Tibial artery (tissue), 4 donors: ENCODE results near the gene SDHA.
A peak's percentile ranks its signal among the peaks of the same experiment; 100 is the strongest.
"Not testable (repeated sequence)": the region's sequence is repeated elsewhere in the genome, so short reads cannot be mapped to it uniquely, and the experiment has no call there.

Experiments used
- DNase-seq, 2 donors: peaks; one replicate each; pipeline ENCODE4 v3.0.0-alpha.2; 2019
- H3K27ac ChIP-seq, 2 donors: fragments of 200-600 bp; sonication (generic) in 1 of 2; 1 replicate in 1 of 2; 2 replicates in 1 of 2; pipeline ENCODE4 v1.5.1; 2018 to 2019; ENCODE audit warnings: mild to moderate bottlenecking in 1 of 2
- H3K27me3 ChIP-seq, 2 donors: fragments of 200-600 bp; sonication (generic) in 1 of 2; one replicate each; pipeline versions ENCODE4 v1.5.1 to v1.6.0; 2016 to 2019
- H3K36me3 ChIP-seq, 3 donors: fragments of 200-600 bp; sonication (generic) in 2 of 3; one replicate each; pipeline ENCODE4 v1.5.1; 2016 to 2019; ENCODE audit warnings: mild to moderate bottlenecking in 2 of 3
- H3K4me1 ChIP-seq, 4 donors: fragments of 200-600 bp; sonication (generic) in 2 of 4; 1 replicate in 3 of 4; 2 replicates in 1 of 4; pipeline ENCODE4 v1.5.1; 2016 to 2019
- H3K4me3 ChIP-seq, 2 donors: fragments of 200-600 bp; sonication (generic) in 1 of 2; 1 replicate in 1 of 2; 2 replicates in 1 of 2; pipeline ENCODE4 v1.5.1; 2018 to 2019; ENCODE audit warnings: mild to moderate bottlenecking in 2 of 2
- H3K9me3 ChIP-seq, 3 donors: fragments of 200-600 bp; sonication (generic) in 1 of 3; one replicate each; pipeline ENCODE4 v1.5.1; 2016 to 2019
- intact Hi-C: fragments of 100-400 bp; cut with DNase I; formaldehyde crosslinking; loops from one replicate; pipeline ENCODE4 v1.15.0; 2023; ENCODE audit warnings: low total_unique reads
- TF ChIP-seq, protein P1 (sequence below), 2 experiments: fragments of 200-600 bp in 1 of 2; fragments of 450-650 bp in 1 of 2; IDR thresholded peaks; one replicate each; pipeline ENCODE4 v1.5.1; 2017 to 2019; ENCODE audit warnings: antibody characterized with exemption in 2 of 2, mild to moderate bottlenecking in 1 of 2, moderate library complexity in 1 of 2

SDHA gene

DNA sequence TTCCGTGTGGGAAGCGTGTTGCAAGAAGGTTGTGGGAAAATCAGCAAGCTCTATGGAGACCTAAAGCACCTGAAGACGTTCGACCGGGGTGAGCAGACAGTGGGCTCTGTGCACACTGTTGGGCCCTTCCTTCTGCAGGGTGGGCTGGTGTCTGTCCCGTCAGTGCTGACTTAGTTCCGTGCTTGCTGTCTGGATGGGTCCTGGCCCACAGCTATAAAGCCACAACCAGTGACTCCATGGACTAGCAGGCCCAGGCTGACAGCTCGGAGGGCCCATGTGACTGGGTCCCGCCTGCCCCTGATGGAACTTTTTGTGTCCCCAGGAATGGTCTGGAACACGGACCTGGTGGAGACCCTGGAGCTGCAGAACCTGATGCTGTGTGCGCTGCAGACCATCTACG is 32.9 kb downstream of the SDHA start:
- H3K4me3 ChIP-seq, H3K27me3 ChIP-seq, DNase-seq, intact Hi-C loops, H3K27ac ChIP-seq, H3K4me1 ChIP-seq, H3K9me3 ChIP-seq: not testable (repeated sequence)
- H3K36me3 ChIP-seq: peaks cover 44 to 88% (median 72%) of the 10 kb centered on the region in 3 donors

DNA sequence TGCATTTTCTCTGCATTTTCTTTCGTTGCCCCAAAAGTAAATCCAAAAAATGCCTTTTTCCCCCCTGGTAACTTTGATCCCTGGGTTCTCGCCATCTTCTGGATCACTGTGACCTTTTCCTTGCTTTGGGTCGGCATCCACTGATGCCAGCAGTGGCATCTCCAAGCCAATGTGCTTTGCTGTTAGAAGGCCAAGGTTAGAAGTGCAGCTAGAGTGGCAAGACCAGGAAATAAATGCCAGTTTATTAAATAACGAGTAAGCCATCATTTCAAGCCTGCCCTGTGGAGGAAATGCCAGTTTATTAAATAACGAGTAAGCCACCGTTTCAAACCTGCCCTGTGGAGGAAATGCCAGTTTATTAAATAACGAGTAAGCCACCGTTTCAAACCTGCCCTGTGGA is 33.4 kb downstream of the SDHA start:
- H3K27me3 ChIP-seq, DNase-seq, H3K4me1 ChIP-seq, H3K9me3 ChIP-seq, H3K27ac ChIP-seq, H3K4me3 ChIP-seq, intact Hi-C loops: not testable (repeated sequence)
- H3K36me3 ChIP-seq: peaks cover 49 to 91% (median 73%) of the 10 kb centered on the region in 3 donors

DNA sequence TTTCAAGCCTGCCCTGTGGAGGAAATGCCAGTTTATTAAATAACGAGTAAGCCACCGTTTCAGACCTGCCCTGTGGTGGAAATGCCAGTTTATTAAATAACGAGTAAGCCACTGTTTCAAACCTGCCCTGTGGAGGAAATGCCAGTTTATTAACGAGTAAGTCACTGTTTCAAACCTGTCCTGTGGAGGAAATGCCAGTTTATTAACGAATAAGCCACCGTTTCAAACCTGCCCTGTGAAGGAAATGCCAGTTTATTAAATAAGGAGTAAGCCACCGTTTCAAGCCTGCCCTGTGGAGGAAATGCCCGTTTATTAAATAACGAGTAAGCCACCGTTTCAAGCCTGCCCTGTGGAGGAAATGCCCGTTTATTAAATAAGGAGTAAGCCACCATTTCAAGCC is 33.9 kb downstream of the SDHA start:
- intact Hi-C loops, H3K4me1 ChIP-seq, H3K9me3 ChIP-seq, H3K27me3 ChIP-seq, H3K27ac ChIP-seq, H3K4me3 ChIP-seq, DNase-seq: not testable (repeated sequence)
- peaks cover 53 to 95% (median 78%) of the 10 kb centered on the region in 3 donors for H3K36me3 ChIP-seq

DNA sequence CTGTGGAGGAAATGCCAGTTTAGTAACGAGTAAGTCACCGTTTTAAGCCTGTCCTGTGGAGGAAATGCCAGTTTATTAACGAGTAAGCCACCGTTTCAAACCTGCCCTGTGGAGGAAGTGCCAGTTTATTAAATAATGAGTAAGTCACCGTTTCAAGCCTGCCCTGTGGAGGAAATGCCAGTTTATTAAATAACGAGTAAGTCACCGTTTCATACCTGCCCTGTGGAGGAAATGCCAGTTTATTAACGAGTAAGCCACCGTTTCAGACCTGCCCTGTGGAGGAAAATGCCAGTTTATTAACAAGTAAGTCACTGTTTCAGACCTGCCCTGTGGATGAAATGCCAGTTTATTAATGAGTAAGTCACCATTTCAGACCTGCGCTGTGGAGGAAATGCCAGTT is 34.4 kb downstream of the SDHA start:
- intact Hi-C loops: no loop called here
- peaks cover 56 to 95% (median 80%) of the 10 kb centered on the region in 3 donors for H3K36me3 ChIP-seq
- no peaks in the 10 kb centered on the region for H3K4me1 ChIP-seq
- no peak for DNase-seq
- no peaks in the 10 kb centered on the region for H3K27me3 ChIP-seq
- TF ChIP-seq, protein P1, sequence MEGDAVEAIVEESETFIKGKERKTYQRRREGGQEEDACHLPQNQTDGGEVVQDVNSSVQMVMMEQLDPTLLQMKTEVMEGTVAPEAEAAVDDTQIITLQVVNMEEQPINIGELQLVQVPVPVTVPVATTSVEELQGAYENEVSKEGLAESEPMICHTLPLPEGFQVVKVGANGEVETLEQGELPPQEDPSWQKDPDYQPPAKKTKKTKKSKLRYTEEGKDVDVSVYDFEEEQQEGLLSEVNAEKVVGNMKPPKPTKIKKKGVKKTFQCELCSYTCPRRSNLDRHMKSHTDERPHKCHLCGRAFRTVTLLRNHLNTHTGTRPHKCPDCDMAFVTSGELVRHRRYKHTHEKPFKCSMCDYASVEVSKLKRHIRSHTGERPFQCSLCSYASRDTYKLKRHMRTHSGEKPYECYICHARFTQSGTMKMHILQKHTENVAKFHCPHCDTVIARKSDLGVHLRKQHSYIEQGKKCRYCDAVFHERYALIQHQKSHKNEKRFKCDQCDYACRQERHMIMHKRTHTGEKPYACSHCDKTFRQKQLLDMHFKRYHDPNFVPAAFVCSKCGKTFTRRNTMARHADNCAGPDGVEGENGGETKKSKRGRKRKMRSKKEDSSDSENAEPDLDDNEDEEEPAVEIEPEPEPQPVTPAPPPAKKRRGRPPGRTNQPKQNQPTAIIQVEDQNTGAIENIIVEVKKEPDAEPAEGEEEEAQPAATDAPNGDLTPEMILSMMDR (IDR thresholded peaks at IDR 0.05): no peak
- H3K9me3 ChIP-seq: no peaks in the 10 kb centered on the region
- H3K4me3 ChIP-seq: no peak overlapping the region
- H3K27ac ChIP-seq: no peak overlapping the region

DNA sequence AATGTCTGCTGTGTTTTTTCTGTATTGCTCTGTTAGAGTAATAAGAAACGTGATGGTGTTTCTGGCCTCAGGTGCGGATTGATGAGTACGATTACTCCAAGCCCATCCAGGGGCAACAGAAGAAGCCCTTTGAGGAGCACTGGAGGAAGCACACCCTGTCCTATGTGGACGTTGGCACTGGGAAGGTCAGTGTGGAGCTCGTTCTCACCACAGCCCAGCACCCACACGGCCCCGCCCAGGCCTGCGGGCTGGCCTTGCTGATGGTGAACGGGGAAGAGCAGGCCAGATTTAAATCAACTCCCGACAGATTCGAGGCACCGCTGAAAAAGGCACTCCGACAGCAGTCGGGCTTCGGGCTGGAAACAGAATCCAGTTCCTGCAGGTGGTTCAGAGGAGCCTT is 36.2 kb downstream of the SDHA start:
- H3K27me3 ChIP-seq, H3K4me1 ChIP-seq, intact Hi-C loops, DNase-seq, H3K9me3 ChIP-seq, H3K4me3 ChIP-seq, H3K27ac ChIP-seq: not testable (repeated sequence)
- H3K36me3 ChIP-seq: peaks cover 48 to 94% (median 70%) of the 10 kb centered on the region in 3 donors

DNA sequence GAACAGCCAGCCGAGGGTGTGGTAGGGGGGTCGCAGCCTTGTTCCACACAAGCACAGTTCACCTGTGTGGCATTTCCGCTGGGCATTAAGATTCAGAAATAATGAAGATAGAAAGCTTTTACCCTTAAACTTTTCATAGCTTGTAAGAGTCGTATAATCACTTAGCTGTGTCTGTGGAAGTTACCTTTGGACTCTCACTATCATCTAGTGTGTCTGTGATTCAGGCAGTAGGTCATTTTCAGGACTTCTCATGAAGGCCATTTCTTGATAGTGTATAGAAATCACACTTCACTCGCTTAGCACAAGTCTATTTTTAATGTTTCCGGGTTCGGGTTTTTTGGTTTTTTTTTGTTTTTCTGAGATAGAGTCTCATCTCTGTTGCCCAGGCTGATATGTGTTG is 37.0 kb downstream of the SDHA start:
- DNase-seq, H3K4me1 ChIP-seq, H3K9me3 ChIP-seq, H3K27ac ChIP-seq, H3K4me3 ChIP-seq, intact Hi-C loops, H3K27me3 ChIP-seq: not testable (repeated sequence)
- H3K36me3 ChIP-seq: peaks cover 46 to 86% (median 63%) of the 10 kb centered on the region in 3 donors

DNA sequence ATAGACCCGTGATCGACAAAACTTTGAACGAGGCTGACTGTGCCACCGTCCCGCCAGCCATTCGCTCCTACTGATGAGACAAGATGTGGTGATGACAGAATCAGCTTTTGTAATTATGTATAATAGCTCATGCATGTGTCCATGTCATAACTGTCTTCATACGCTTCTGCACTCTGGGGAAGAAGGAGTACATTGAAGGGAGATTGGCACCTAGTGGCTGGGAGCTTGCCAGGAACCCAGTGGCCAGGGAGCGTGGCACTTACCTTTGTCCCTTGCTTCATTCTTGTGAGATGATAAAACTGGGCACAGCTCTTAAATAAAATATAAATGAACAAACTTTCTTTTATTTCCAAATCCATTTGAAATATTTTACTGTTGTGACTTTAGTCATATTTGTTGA is 38.2 kb downstream of the SDHA start:
- DNase-seq, intact Hi-C loops, H3K9me3 ChIP-seq, H3K4me3 ChIP-seq, H3K27me3 ChIP-seq, H3K27ac ChIP-seq, H3K4me1 ChIP-seq: not testable (repeated sequence)
- H3K36me3 ChIP-seq: peaks cover 37 to 77% (median 59%) of the 10 kb centered on the region in 3 donors

DNA sequence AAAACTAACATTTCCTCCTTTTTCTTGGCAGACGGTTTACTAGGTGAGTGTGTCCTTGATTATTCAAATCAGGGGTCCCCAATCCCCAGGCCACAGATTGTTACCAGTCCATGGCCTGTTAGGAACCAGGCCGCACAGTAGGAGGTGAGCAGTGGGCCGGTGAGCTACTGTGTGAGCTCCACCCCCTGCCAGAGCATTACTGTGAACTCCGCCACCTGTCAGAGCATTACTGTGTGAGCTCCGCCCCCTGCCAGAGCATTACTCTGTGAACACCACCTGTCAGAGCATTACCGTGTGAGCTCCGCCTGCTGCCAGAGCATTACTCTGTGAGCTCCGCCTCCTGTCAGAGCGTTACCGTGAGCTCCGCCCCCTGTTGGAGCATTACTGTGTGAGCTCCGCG is 39.0 kb downstream of the SDHA start:
- intact Hi-C loops: no loop called here
- Histone ChIP-seq H3K27me3 (no peaks in the 10 kb centered on the region), H3K4me1 (no peaks in the 10 kb centered on the region), H3K9me3 (no peaks in the 10 kb centered on the region), H3K36me3 (peaks cover 31 to 70% (median 54%) of the 10 kb centered on the region in 3 donors), H3K4me3 (no peak overlapping the region), H3K27ac (no peak overlapping the region)
- DNase-seq: no peak
- TF ChIP-seq, protein P1 (IDR thresholded peaks at IDR 0.05): no peak

DNA sequence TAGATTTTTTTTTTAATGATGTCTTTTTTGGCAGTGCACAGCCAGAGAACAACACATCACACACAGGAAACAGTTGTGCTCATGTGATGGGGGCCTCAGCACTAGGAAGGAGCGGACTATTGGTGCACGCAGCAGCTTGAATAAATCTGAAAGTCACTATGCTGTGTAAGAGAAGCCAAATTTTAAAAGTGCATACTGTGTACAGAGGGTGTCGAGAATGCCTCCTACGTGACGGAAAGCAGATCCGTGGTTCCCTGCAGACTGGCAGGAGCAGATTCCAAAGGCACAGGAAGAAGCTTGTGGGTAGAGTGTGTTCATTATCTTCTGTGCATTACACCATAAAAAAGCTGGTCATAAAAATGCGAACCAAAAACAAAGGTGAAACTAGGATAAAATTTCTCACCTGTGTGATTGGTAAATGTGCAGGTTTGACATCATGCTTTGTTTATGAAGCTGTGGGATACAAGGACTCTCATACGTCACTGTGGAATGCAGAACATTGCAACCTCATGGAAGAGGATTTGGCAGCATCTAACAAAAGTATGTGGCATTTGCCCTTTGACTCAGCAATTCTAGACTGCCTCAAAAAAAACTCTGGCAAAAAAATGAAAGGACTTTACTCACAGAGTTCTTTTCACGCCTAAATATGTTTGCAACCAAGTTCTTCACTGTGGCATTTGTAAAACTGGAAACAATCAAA is 45.3 kb downstream of the SDHA start:
- Histone ChIP-seq H3K4me1 (peaks cover 0 to 24% (median 4%) of the 10 kb centered on the region in 4 donors), H3K27ac (peak overlapping the region in 1 of 2 donors; percentile 62), H3K36me3 (peaks cover 8 to 33% (median 19%) of the 10 kb centered on the region in 3 donors)
- not testable (repeated sequence) for H3K9me3 ChIP-seq, DNase-seq, H3K4me3 ChIP-seq, H3K27me3 ChIP-seq
- intact Hi-C loops: loop anchor here (5.0 kb wide), 1 partner anchor 1304 kb away; no protein-coding TSS in a partner anchor
